Duodenal mucosa (tissue), 2 donors: ENCODE data around the gene ZNF124.
"Not testable (repeated sequence)": the region's sequence is repeated elsewhere in the genome, so short reads cannot be mapped to it uniquely, and the experiment has no call there.

Experiments
- H3K27ac ChIP-seq: one replicate; pipeline ENCODE4 v1.7.0; 2013; ENCODE audit warnings: low read depth, low read length
- H3K27me3 ChIP-seq, 2 donors: one replicate each; pipeline ENCODE4 v1.7.0; 2013; ENCODE audit warnings: low read length in 2 of 2, control low read depth in 1 of 2; ENCODE audit not compliant: insufficient read depth in 2 of 2, control insufficient read depth in 1 of 2
- H3K36me3 ChIP-seq, 2 donors: one replicate each; pipeline ENCODE4 v1.7.0; 2013; ENCODE audit warnings: low read length in 2 of 2, control low read depth in 1 of 2; ENCODE audit not compliant: insufficient read depth in 2 of 2, control insufficient read depth in 1 of 2
- H3K4me1 ChIP-seq, 2 donors: one replicate each; pipeline ENCODE4 v1.7.0; 2013; ENCODE audit warnings: low read length in 2 of 2, control low read depth in 1 of 2; ENCODE audit not compliant: insufficient read depth in 2 of 2, control insufficient read depth in 1 of 2
- H3K4me3 ChIP-seq, 2 donors: one replicate each; pipeline ENCODE4 v1.7.0; 2013; ENCODE audit warnings: low read length in 2 of 2, low read depth in 1 of 2
- H3K9ac ChIP-seq, 2 donors: one replicate each; pipeline ENCODE4 v1.7.0; 2013; ENCODE audit warnings: low read length in 2 of 2, low read depth in 1 of 2
- H3K9me3 ChIP-seq, 2 donors: one replicate each; pipeline ENCODE4 v1.7.0; 2013; ENCODE audit warnings: low read length in 2 of 2, control low read depth in 1 of 2; ENCODE audit not compliant: control insufficient read depth in 1 of 2

Gene ZNF124

DNA sequence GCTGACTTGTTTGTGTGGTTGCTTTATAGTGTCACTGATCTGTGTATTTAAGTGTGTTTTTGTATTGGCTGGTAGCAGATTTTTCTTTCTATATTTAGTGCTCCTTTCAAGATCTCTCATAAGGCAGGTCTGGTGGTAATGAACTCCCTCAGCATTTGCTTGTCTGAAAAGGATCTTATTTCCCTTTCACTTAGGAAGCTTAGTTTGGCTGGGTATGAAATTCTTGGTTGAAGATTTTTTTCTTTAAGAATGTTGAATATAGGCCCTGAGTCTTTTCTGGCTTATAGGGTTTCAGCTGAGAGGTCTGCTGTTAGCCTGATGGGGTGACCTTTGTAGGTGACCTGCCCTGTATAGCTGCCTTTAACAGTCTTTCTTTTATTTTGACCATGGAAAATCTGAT lies 32.3 kb downstream of the ZNF124 start:
- H3K27me3 ChIP-seq, H3K27ac ChIP-seq, H3K9ac ChIP-seq, H3K4me1 ChIP-seq, H3K4me3 ChIP-seq: not testable (repeated sequence)
- Histone ChIP-seq H3K36me3 (peaks cover 10 to 11% of the 10 kb centered on the region in 2 donors), H3K9me3 (peaks cover 59 to 80% of the 10 kb centered on the region in 2 donors)

DNA sequence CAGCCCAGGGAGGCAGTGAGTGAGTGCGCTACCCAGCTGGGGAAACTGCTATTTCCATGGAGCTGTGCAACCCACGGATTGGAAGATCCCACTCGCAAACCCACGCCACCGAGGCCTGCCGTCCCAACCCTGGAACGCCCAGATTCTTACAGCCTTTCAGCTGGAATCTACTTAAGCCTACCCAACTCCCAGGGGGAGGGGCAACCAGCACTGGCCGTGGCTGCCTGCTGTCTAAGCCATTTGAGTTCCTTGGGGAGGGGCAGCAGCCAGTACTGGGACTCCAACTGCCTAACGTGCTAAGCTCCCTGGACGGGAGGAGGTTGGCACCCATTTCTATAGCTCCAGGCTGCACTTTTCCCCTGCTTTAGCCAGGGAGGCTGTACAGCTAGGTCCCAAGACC lies 40.6 kb downstream of the ZNF124 start:
- H3K36me3 ChIP-seq, result peaks cover 10 to 12% of the 10 kb centered on the region in 2 donors
- no peaks in the 10 kb centered on the region for H3K4me1 ChIP-seq
- H3K9ac ChIP-seq, result no peak overlapping the region
- H3K9me3 ChIP-seq, result peaks cover 32 to 46% of the 10 kb centered on the region in 2 donors
- no peaks in the 10 kb centered on the region for H3K27me3 ChIP-seq
- H3K27ac ChIP-seq, result no peak overlapping the region
- H3K4me3 ChIP-seq, result no peak overlapping the region

DNA sequence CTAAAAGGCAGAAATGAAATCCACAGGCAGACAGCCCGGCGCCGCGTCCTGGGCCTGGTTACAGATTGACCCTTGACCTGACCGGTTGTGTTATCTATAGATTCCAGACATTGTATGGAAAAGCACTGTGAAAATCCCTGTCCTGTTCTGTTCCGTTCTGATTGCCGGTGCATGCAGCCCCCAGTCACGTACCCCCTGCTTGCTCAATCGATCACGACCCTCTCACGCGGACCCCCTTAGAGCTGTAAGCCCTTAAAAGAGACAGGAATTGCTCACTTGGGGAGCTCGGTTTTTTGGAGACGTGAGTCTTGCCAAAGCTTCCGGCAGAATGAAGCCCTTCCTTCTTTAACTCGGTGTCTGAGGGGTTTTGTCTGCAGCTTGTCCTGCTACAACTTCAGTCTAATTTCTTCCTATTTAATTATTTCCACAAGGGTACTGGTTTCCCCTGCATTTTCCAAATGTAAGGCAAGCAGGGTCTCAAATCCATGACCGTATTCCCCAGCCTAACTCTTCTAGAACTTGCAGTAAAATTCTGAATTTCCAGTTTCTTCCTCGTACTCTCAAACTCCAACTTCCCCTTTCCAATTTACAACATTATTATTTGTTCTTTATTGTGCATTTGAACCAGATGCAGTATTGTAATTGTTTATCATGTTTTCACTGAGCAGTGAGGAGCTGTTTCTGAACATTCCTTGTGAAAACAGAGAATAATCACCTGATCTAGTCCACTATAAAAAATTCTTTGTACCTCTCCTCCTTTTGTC lies 44.1 kb downstream of the ZNF124 start:
- not testable (repeated sequence) for H3K9ac ChIP-seq, H3K27ac ChIP-seq, H3K27me3 ChIP-seq, H3K4me1 ChIP-seq
- Histone ChIP-seq H3K36me3 (peaks cover 10 to 12% of the 10 kb centered on the region in 2 donors), H3K9me3 (peaks cover 14 to 19% of the 10 kb centered on the region in 2 donors), H3K4me3 (peak overlapping the region; percentile 40 to 57)

DNA sequence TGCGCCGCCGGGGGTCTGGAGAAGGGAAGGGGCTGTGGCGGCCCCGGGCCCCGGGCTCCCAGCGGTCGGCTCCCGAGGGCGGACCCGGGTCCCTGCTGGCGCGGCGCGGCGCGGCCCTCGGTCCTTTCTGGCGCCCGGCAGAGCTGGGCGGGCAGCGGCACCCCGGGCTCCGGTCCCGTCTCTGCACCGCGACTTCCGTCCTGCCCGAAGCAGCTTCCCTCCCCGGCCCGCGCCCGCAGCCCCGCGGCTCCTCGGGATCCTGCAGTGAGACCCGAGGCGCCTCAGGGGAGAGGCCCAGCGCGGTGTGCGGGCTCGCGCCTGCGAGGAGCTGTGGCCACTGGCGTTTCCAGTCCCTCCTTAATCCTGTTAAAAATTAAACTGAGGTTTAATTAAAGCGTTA lies 45.2 kb downstream of the ZNF124 start:
- H3K36me3 ChIP-seq, H3K27ac ChIP-seq, H3K4me1 ChIP-seq, H3K4me3 ChIP-seq, H3K9ac ChIP-seq, H3K9me3 ChIP-seq, H3K27me3 ChIP-seq: not testable (repeated sequence)

DNA sequence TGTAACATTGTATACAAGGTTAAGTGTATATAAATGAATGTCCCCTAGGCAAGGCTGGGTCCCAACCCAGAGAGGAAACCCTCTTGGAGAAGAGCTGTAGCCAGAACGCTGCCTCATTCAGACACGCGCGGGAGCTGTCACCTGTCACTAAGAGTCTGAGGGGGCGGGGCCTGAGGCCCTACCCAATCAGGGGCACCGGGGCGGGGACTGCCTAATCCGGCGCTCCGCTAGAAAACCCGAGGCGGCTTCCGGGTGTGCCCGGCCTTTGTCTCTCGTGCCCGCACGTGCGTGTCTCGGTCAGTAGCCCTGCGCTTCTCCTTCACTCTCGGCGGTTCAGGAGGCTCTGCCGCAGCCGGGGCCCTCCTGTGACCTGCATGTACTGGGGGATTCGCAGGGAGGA lies 45.7 kb downstream of the ZNF124 start:
- not testable (repeated sequence) for H3K27ac ChIP-seq, H3K27me3 ChIP-seq, H3K36me3 ChIP-seq, H3K9ac ChIP-seq, H3K4me1 ChIP-seq, H3K4me3 ChIP-seq, H3K9me3 ChIP-seq

DNA sequence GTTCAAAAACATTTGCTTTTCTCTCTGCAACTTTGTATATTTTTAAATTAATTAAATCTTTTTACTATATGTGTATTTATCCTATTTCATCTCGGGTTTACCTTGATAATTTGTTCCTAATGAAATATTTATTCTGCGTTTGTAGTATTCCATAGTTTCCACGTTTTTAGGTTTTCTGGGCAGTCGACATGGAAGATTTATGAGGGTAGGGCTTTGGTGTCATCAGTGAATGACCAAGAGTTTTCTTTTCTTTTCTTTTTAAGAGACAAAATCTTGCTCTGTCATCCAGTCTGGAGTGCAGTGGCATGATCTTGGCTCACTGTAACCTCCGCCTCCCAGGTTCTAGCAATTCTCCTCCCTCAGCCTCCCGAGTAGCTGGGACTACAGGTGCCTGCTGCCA lies 50.4 kb downstream of the ZNF124 start:
- no peaks in the 10 kb centered on the region for H3K27me3 ChIP-seq
- H3K9me3 ChIP-seq, result no peaks in the 10 kb centered on the region
- no peaks in the 10 kb centered on the region for H3K36me3 ChIP-seq
- H3K4me1 ChIP-seq, result no peaks in the 10 kb centered on the region
- H3K9ac ChIP-seq, result no peak overlapping the region
- H3K27ac ChIP-seq, result no peak overlapping the region
- H3K4me3 ChIP-seq, result no peak overlapping the region

DNA sequence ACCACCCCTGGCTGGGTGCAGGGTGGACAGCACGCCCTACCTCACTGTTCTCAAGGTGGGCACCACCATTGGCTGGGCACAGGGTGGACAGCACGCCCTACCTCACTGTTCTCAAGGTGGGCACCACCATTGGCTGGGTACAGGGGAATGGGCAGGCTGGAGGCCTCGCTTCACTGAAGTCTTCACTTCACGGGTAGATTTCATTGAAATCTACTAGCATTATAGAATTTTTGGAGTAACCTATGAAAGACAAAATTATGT lies 51.5 kb downstream of the ZNF124 start:
- not testable (repeated sequence) for H3K27me3 ChIP-seq, H3K36me3 ChIP-seq, H3K9me3 ChIP-seq, H3K27ac ChIP-seq, H3K4me3 ChIP-seq, H3K9ac ChIP-seq, H3K4me1 ChIP-seq

DNA sequence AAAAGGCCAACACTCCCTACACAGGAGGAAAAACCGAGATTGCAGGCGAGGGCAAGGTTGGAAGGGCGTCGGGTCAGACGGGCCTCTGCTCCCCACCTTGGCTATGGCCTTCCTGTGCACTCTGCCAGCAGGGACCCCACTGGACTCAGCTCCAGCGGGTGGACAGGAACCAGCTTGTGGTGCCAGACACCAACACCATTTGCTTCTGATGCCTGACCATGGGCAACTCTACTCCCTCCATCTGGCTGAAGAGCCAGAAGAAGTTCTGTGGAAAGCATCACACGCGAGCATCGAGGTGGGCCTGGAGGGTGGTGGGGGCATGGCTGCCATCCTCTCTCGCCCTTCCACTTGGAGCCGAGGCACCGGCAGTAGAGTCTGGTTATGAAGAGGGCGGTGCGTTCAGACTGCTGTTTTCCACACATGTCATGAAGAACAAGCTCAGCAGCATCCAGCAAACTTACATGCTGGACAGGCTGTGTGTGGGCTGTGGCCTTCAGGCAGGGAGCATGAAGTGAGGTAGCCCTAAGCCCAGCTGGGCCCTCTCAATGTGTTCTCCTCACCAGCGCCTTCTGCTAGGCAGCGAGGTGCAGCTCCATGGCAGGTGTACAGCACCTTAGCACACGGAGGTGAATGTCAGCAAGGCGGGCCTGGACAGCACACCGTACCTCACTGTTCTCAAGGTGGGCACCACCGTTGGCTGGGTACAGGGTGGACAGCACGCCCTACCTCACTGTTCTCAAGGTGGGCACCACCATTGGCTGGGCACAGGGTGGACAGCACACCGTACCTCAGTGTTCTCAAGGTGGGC lies 52.0 kb downstream of the ZNF124 start:
- Histone ChIP-seq H3K27me3 (no peaks in the 10 kb centered on the region), H3K9ac (no peak overlapping the region), H3K27ac (no peak overlapping the region), H3K9me3 (no peaks in the 10 kb centered on the region), H3K36me3 (no peaks in the 10 kb centered on the region), H3K4me3 (no peak overlapping the region), H3K4me1 (no peaks in the 10 kb centered on the region)

DNA sequence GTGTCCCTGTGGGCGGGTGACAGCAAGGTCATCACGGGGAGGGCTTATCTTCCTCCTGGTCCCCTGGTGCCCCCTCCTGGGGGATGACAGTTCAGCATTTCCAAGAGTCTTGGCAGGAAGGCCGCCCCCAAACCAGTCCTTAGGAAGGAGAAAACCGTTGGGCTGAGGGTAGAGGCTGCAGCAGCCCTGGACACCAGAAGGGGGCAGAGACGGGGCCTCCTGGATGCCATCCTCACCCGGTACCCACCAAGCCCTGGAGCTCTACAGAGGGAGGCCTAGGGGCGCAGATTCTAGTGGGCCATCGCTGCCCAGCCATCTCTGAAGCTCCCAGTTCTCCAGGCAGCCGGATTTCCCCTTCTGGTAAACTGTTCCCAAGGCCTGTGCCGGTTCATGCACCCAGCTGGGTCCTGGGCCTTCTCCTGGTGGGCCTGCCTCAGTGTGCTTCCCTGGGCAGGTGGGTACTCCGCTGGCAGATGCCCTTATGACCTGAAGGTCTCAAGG lies 52.8 kb downstream of the ZNF124 start:
- H3K4me1 ChIP-seq, result no peaks in the 10 kb centered on the region
- no peaks in the 10 kb centered on the region for H3K36me3 ChIP-seq
- no peak overlapping the region for H3K4me3 ChIP-seq
- H3K9ac ChIP-seq, result no peak overlapping the region
- H3K27me3 ChIP-seq, result no peaks in the 10 kb centered on the region
- H3K27ac ChIP-seq, result no peak overlapping the region
- H3K9me3 ChIP-seq, result no peaks in the 10 kb centered on the region

DNA sequence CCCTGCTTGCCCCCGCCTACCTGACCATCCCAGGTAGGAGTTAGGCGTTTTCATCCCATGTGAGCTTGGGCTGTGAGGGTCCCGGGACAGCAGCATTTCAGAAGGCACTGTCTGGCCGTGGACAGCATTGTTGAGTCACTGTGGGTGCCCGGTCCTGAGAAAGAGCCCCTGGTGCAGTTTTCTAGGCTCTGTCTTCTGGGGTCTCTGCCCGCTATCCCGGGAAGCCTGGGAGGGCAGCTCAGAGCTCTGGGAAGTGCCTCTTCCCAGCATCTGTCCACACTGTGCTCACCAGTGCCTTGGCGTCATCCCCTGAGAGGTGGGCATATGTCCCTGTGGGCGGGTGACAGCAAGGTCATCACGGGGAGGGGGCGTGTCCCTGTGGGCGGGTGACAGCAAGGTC lies 56.3 kb downstream of the ZNF124 start:
- no peaks in the 10 kb centered on the region for H3K9me3 ChIP-seq
- no peaks in the 10 kb centered on the region for H3K36me3 ChIP-seq
- H3K4me3 ChIP-seq, result no peak overlapping the region
- peaks cover 6 to 10% of the 10 kb centered on the region in 2 donors for H3K27me3 ChIP-seq
- no peak overlapping the region for H3K27ac ChIP-seq
- H3K4me1 ChIP-seq, result peaks cover 0 to 8% of the 10 kb centered on the region in 2 donors
- no peak overlapping the region for H3K9ac ChIP-seq
